Heart left ventricle (tissue), 16 donors: ENCODE measurements around the gene MAP4K1. TPM values are rescaled to one million over a fixed set of nuclear protein-coding genes. Genes with fewer than 3 reads are reported as not detected.

Experiments used
- ATAC-seq, 4 donors: fragments of 200-7000 bp; cut with Tn5 transposase; one replicate each; pipeline ENCODE4 v1.9.1; 2020 to 2022; ENCODE audit warnings: moderate library complexity in 4 of 4, mild to moderate bottlenecking in 3 of 4, moderate number of reproducible peaks in 1 of 4
- DNase-seq, 5 donors: peaks; one replicate each; pipeline ENCODE4 v3.0.0-alpha.2; 2020
- H3K27ac ChIP-seq, 12 donors: fragments of 200-600 bp; sonication (generic) in 4 of 12; one replicate each; pipeline versions ENCODE4 v1.5.0 to v1.8.0; 2016 to 2022; ENCODE audit warnings: mild to moderate bottlenecking in 2 of 12
- H3K27me3 ChIP-seq, 9 donors: fragments of 200-600 bp; sonication (generic) in 2 of 9; one replicate each; pipeline versions ENCODE4 v1.5.1 to v1.8.0; 2016 to 2022; ENCODE audit warnings: mild to moderate bottlenecking in 3 of 9
- H3K36me3 ChIP-seq, 9 donors: fragments of 200-600 bp; sonication (generic) in 2 of 9; one replicate each; pipeline versions ENCODE4 v1.5.0 to v1.8.0; 2018 to 2022; ENCODE audit warnings: mild to moderate bottlenecking in 2 of 9
- H3K4me1 ChIP-seq, 12 donors: fragments of 200-600 bp; sonication (generic) in 4 of 12; one replicate each; pipeline versions ENCODE4 v1.5.0 to v1.8.0; 2016 to 2022; ENCODE audit warnings: mild to moderate bottlenecking in 3 of 12
- H3K4me3 ChIP-seq, 12 donors: fragments of 200-600 bp; sonication (generic) in 4 of 12; one replicate each; pipeline versions ENCODE4 v1.5.0 to v1.8.0; 2017 to 2022; ENCODE audit warnings: mild to moderate bottlenecking in 9 of 12, moderate library complexity in 4 of 12
- H3K9me3 ChIP-seq, 12 donors: fragments of 200-600 bp; sonication (generic) in 4 of 12; one replicate each; pipeline versions ENCODE4 v1.5.0 to v1.8.0; 2016 to 2022; ENCODE audit warnings: mild to moderate bottlenecking in 1 of 12
- CTCF ChIP-seq, 12 donors: fragments of 200-600 bp; sonication (generic) in 4 of 12; IDR thresholded peaks; one replicate each; pipeline versions ENCODE4 v1.5.0 to v1.8.0; 2018 to 2022; ENCODE audit warnings: antibody characterized with exemption in 12 of 12, mild to moderate bottlenecking in 5 of 12
- POLR2A ChIP-seq, 2 donors: fragments of 450-650 bp; IDR thresholded peaks; one replicate each; pipeline ENCODE4 v1.6.1; 2017; ENCODE audit warnings: antibody characterized with exemption in 2 of 2, mild to moderate bottlenecking in 2 of 2, moderate library complexity in 2 of 2
- WGBS, 4 donors: extraction: QIAGEN DNeasy Blood & Tissue Kit in 2 of 4; methylation state at CpG; one replicate each; pipeline versions ENCODE4 v1.1.5 to v1.1.7; 2013 to 2018; 5-methylcytosine and 5-hydroxymethylcytosine counted together
- intact Hi-C, 10 donors: fragments of 100-400 bp; cut with DNase I; formaldehyde crosslinking; loops; one replicate each; pipeline versions ENCODE4 v1.11.1 to v1.14.2; 2022
- polyA plus RNA-seq, 2 donors: library from polyadenylated mRNA; stranded (reverse); fragments of 200-250 nt; gene quantifications; one replicate each; pipeline ENCODE4 v1.2.3, GENCODE V29; 2013
- total RNA-seq, 9 donors: library from RNA; depleted of rRNA in 2 of 9; stranded (reverse); fragments of >200 nt in 2 of 9; fragmentation: NEBNext Ultra II Directional in 3 of 9; extraction: Animal tissue kit (Norgen Biotek cat#: 25700) in 3 of 9; gene quantifications; one replicate each; pipeline versions ENCODE4 v1.1.0 to v1.2.4, GENCODE V29; 2016 to 2023
- donor health status: ischemic (EF 13 %, LVEDD 7.1; RV severe dilation, severe dysfunction).
- donor health status: healthy with polysubstance abuse.
- donor health status: DM: no; HTN: yes; CAD: no.
- donor health status: DM: no; HTN: no; CAD: no.
- donor health status: ischemic (EF 25% LVEDD 6.9; RV normal size, moderate dysfunction).
- donor health status: ischemic (EF 25% LVEDD 5.7; RV mildly dilated, moderate dysfunction).
- donor health status: healthy.
- donor health status: DM: yes; HTN: yes; CAD: no.
- donor health status: ischemic (EF 35%, LVEDD 5.7; RV mildly dilated, moderate dysfunction).
- donor health status: nonischemic (EF 11% LVEDD 7.7; RV severe dilation, severe dysfunction).
- donor health status: DM: yes; HTN: yes; CAD: no.
- donor health status: PGD.
- donor health status: ischemic (EF 29% LVEDD 5.4; RV normal size, mild dysfunction).
- donor health status: nonischemic (EF 23%, LVEDD 6.1; RV moderate dilation, normal function).

Gene MAP4K1
- total and polyA plus RNA-seq, 11 donors = 0.69 to 9.9 (median 2.7) TPM

- H3K27me3 ChIP-seq = no peaks in the 10 kb centered on the region
- no peaks in the 10 kb centered on the region for H3K36me3 ChIP-seq
- H3K4me1 ChIP-seq = peaks cover 0 to 17% (median 5%) of the 10 kb centered on the region in 12 donors
- H3K9me3 ChIP-seq = no peaks in the 10 kb centered on the region
- TF ChIP-seq CTCF (IDR thresholded peaks at IDR 0.05) = peak in 8 of 12 donors; percentile 43 to 69 (median 58)
- TF ChIP-seq POLR2A (IDR thresholded peaks at IDR 0.05) = no peak
- intact Hi-C loops = loop anchor here (1.0 to 10.0 kb wide), 9 partner anchors 71 to 408 kb away; partner anchors contain the start of genes MRPS12 (in 7 of the 10), SARS2 (in 7 of the 10), EIF3K (in 1 of the 10) and MAP4K1 (in 1 of the 10)
- peak; percentile 64 to 84 (median 83) for ATAC-seq
- peak overlapping the region in 1 of 12 donors; percentile 14 for H3K27ac ChIP-seq
- 31 to 53% (median 45%) methylated on average over 21 of the region's 21 CpGs for WGBS, 4 donors
- DNase-seq = peak in 4 of 5 donors; percentile 44 to 67 (median 55)
- peak overlapping the region in 4 of 12 donors; percentile 9 to 44 (median 26) for H3K4me3 ChIP-seq
These were observed 73.8 kb downstream of the MAP4K1 start for GRCh38 chr19:38543807-38544568.

GRCh38 chr19:38543286-38543806, 74.4 kb downstream of the MAP4K1 start:
- Histone ChIP-seq H3K27ac (no peak overlapping the region), H3K9me3 (no peaks in the 10 kb centered on the region), H3K4me1 (peaks cover 0 to 24% (median 5%) of the 10 kb centered on the region in 12 donors), H3K27me3 (no peaks in the 10 kb centered on the region), H3K4me3 (peak overlapping the region in 1 of 12 donors; percentile 44), H3K36me3 (no peaks in the 10 kb centered on the region)
- WGBS, 4 donors = 43 to 79% (median 77%) methylated on average over 15 to 19 of the region's 19 CpGs
- DNase-seq (no peak), ATAC-seq (peak in 1 of 4 donors; percentile 17)
- TF ChIP-seq CTCF (IDR thresholded peaks at IDR 0.05) (no peak), POLR2A (IDR thresholded peaks at IDR 0.05) (no peak)
- intact Hi-C loops = loop anchor here in 9 of 10 donors (5.0 to 10.0 kb wide), 7 partner anchors 71 to 409 kb away; partner anchors contain the start of genes MRPS12 (in 6 of the 9), SARS2 (in 6 of the 9), EIF3K (in 1 of the 9) and MAP4K1 (in 1 of the 9)

- no peaks in the 10 kb centered on the region for H3K27me3 ChIP-seq
- H3K4me3 ChIP-seq = no peak overlapping the region
- TF ChIP-seq CTCF (IDR thresholded peaks at IDR 0.05) (no peak), POLR2A (IDR thresholded peaks at IDR 0.05) (no peak)
- no peaks in the 10 kb centered on the region for H3K36me3 ChIP-seq
- no peak overlapping the region for H3K27ac ChIP-seq
- no peak for DNase-seq
- H3K4me1 ChIP-seq = peaks cover 0 to 26% (median 5%) of the 10 kb centered on the region in 12 donors
- ATAC-seq = no peak
- 70 to 87% (median 84%) methylated on average over 4 of the region's 4 CpGs for WGBS, 4 donors
- intact Hi-C loops = loop anchor here in 9 of 10 donors (5.0 to 10.0 kb wide), 7 partner anchors 73 to 410 kb away; partner anchors contain the start of genes MRPS12 (in 6 of the 9), SARS2 (in 6 of the 9), EIF3K (in 1 of the 9) and MAP4K1 (in 1 of the 9)
- no peaks in the 10 kb centered on the region for H3K9me3 ChIP-seq
These were observed 75.7 kb downstream of the MAP4K1 start for GRCh38 chr19:38542040-38542439.

GRCh38 chr19:38539751-38540150, 78.0 kb downstream of the MAP4K1 start:
- no peak for TF ChIP-seq POLR2A (IDR thresholded peaks at IDR 0.05)
- no peak for TF ChIP-seq CTCF (IDR thresholded peaks at IDR 0.05)
- Histone ChIP-seq H3K4me1 (peaks cover 0 to 24% (median 4%) of the 10 kb centered on the region in 12 donors), H3K9me3 (peaks cover 0 to 13% (median 11%) of the 10 kb centered on the region in 12 donors), H3K36me3 (no peaks in the 10 kb centered on the region), H3K27me3 (no peaks in the 10 kb centered on the region), H3K4me3 (no peak overlapping the region), H3K27ac (no peak overlapping the region)
- DNase-seq (no peak), ATAC-seq (no peak)
- WGBS, 4 donors = 27 to 53% (median 43%) methylated on average over 1 of the region's 1 CpG
- intact Hi-C loops = loop anchor here in 9 of 10 donors (5.0 to 10.0 kb wide), 7 partner anchors 75 to 413 kb away; partner anchors contain the start of genes MRPS12 (in 6 of the 9), SARS2 (in 6 of the 9), EIF3K (in 1 of the 9) and MAP4K1 (in 1 of the 9)
